ENCODE data around the gene ZC3H14.

The ZC3H14 gene

DNA sequence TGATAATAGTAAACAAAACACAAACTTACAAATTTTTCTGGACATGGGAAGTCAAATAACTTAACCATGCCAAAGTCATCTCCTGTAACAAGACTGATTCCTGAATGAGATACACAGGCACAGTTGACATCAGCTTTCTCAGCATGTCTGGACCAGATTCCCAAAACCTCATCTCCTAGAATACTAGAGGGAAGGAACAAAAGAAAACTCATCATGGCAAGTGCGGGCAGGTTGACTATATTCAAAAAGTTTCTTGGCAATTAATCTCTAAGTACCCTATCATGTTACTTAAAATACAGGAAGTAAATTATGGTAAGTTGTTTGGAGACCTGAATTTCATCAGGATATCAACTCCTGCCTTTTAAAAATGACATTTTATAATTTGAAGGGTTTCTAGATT lies 53.9 kb downstream of the ZC3H14 start:
- no peak overlapping the region for H3K27ac ChIP-seq
- no peak overlapping the region for H3K4me3 ChIP-seq
- TF ChIP-seq, protein P1, sequence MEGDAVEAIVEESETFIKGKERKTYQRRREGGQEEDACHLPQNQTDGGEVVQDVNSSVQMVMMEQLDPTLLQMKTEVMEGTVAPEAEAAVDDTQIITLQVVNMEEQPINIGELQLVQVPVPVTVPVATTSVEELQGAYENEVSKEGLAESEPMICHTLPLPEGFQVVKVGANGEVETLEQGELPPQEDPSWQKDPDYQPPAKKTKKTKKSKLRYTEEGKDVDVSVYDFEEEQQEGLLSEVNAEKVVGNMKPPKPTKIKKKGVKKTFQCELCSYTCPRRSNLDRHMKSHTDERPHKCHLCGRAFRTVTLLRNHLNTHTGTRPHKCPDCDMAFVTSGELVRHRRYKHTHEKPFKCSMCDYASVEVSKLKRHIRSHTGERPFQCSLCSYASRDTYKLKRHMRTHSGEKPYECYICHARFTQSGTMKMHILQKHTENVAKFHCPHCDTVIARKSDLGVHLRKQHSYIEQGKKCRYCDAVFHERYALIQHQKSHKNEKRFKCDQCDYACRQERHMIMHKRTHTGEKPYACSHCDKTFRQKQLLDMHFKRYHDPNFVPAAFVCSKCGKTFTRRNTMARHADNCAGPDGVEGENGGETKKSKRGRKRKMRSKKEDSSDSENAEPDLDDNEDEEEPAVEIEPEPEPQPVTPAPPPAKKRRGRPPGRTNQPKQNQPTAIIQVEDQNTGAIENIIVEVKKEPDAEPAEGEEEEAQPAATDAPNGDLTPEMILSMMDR (IDR thresholded peaks at IDR 0.05) = no peak
- no peak for DNase-seq (ENCODE audit: low spot score)

DNA sequence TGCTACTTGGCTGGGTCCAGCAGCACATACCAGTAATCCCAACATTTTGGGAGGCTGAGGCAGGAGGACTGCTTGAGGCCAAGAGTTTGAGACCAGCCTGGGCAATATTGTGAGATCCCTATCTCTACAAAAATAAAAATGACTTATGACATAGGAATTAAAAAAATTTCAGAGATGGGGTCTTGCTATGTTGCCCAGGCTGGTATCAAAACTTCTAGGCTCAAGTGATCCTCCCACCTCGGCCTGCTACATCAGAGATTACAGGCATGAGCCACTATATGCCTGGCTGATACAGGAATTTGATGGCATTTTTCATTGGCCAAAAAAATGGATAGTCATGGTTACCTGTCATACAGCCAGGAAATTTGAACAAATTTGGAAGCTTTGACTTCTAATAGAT lies 54.6 kb downstream of the ZC3H14 start:
- H3K4me3 ChIP-seq = no peak overlapping the region
- DNase-seq (ENCODE audit: low spot score) = no peak
- no peak overlapping the region for H3K27ac ChIP-seq
- TF ChIP-seq, protein P1 (IDR thresholded peaks at IDR 0.05) = no peak

DNA sequence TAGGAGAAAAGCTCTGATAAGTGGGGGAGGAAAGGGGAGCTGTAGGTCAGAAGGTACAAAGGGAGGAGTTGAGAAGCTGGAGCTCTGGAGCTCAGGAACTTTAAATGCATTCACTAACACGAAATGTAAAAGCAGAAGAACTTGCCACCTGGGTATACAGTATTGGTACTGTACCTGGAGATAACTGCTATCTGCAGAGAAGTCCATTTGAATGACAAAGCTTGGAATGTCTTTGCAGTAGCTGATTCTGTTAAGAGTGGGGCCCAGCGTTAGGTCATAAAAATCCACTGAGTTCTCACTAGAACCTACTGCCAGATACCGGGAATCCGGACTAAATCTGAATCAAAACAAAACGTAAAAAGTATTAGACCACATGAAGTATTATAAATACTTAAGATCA lies 55.6 kb downstream of the ZC3H14 start:
- TF ChIP-seq, protein P1 (IDR thresholded peaks at IDR 0.05) = no peak
- DNase-seq (ENCODE audit: low spot score) = no peak
- H3K4me3 ChIP-seq = no peak overlapping the region
- no peak overlapping the region for H3K27ac ChIP-seq

DNA sequence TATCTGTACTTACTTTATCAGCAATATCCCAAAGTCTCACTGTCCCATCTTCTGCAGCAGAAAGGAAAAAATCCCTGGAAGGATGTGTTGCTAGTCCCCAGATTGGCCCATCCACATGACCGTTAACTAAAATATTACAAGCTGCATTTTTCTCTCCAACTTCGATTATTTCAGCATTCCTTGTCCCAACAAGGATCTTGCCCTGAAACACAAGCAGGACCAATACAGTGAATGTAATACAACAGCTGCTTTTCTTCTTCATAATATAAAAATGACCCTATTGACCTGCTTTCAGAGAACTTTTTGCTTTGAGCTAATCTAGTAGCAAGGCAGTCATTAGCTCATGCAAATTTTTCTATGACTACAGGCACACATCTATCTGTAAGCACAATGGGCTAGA lies 58.3 kb downstream of the ZC3H14 start:
- DNase-seq (ENCODE audit: low spot score) = no peak
- H3K4me3 ChIP-seq = no peak overlapping the region
- no peak overlapping the region for H3K27ac ChIP-seq

DNA sequence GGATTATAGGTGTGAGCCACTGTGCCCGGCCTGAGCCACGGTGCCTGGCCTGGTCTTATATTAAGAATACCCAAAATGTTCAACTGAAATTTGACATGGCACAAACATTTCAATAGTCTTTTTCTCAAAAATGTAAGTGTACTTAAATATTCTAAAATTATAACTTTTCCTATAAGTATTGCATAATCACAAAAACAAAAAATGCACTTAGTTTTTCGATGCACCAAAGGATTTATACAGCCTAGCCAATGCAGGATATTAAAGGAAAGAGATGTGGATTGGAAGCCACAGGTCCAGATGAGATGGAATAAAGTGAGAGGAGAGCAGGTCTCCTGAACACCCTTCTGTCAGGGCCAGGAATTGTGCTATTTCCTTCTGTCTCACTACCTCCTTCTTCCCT lies 62.8 kb downstream of the ZC3H14 start:
- DNase-seq (ENCODE audit: low spot score) = no peak
- no peak overlapping the region for H3K27ac ChIP-seq
- H3K4me3 ChIP-seq = no peak overlapping the region
- TF ChIP-seq, protein P1 (IDR thresholded peaks at IDR 0.05) = no peak

More for the DNA sequence above, 58.3 kb downstream of the ZC3H14 start:
- TF ChIP-seq, protein P1 (IDR thresholded peaks at IDR 0.05) = no peak

DNA sequence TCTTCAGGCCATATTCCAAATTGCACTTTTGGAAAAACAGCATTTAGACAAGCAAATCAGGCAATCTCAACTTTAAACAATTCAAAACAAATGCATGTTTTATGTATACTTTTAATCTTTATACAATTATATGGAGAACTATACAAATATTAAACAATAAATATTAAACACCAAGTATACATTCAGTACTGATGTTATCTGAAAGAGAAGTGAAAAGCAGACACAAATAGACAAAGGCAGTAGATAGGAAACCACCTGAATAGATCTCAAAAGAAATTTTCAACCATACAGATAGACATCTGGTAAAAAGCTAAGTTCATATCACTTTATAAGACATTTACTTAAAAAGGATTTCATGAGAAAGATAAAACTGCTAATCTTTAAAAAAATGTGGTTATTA lies 65.2 kb downstream of the ZC3H14 start:
- TF ChIP-seq, protein P1 (IDR thresholded peaks at IDR 0.05) = no peak
- no peak overlapping the region for H3K4me3 ChIP-seq
- no peak overlapping the region for H3K27ac ChIP-seq
- no peak for DNase-seq (ENCODE audit: low spot score)

DNA sequence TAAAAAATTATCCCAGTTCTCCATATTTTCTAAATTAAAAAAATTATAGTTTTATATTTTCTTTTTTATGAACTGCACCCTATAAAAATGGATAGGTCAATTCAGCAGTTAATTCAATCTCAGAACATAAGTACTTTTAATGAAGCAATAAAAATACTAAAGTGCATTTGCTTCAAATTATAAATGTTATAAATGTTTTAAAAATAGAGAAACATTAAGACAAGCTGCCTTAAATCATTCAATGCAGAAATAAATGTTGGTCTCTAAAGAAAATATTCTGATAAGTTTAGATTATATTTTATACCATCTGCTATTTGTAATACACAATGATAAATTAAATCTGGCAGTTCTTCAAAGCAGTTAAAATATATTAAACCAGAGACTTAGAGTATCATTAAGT lies 65.6 kb downstream of the ZC3H14 start:
- TF ChIP-seq, protein P1 (IDR thresholded peaks at IDR 0.05) = no peak
- H3K4me3 ChIP-seq = no peak overlapping the region
- no peak for DNase-seq (ENCODE audit: low spot score)
- no peak overlapping the region for H3K27ac ChIP-seq

Data from coronary artery (tissue), 2 donors.